Stimulated activated CD8-positive, alpha-beta memory T cell treated with anti-CD3 and anti-CD28 coated beads, Interleukin-7, amount 100 ng/mL, for 1 hour (primary cell): ENCODE results near the gene KCNK6.
"Not testable (repeated sequence)": the region's sequence is repeated elsewhere in the genome, so short reads cannot be mapped to it uniquely, and the experiment has no call there.

Experiments used
- DNase-seq, 2 donors: peaks; one replicate each; pipeline ENCODE4 v3.0.0-alpha.2; 2020; ENCODE audit warnings: low read depth in 2 of 2

Gene KCNK6

GRCh38 chr19:38324431-38324830 is 4.8 kb downstream of the KCNK6 start:
- no peak for DNase-seq

DNA sequence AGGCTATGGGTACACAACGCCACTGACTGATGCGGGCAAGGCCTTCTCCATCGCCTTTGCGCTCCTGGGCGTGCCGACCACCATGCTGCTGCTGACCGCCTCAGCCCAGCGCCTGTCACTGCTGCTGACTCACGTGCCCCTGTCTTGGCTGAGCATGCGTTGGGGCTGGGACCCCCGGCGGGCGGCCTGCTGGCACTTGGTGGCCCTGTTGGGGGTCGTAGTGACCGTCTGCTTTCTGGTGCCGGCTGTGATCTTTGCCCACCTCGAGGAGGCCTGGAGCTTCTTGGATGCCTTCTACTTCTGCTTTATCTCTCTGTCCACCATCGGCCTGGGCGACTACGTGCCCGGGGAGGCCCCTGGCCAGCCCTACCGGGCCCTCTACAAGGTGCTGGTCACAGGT is 6.9 kb downstream of the KCNK6 start:
- no peak for DNase-seq

GRCh38 chr19:38329651-38330050 is 10.0 kb downstream of the KCNK6 start:
- no peak for DNase-seq

DNA sequence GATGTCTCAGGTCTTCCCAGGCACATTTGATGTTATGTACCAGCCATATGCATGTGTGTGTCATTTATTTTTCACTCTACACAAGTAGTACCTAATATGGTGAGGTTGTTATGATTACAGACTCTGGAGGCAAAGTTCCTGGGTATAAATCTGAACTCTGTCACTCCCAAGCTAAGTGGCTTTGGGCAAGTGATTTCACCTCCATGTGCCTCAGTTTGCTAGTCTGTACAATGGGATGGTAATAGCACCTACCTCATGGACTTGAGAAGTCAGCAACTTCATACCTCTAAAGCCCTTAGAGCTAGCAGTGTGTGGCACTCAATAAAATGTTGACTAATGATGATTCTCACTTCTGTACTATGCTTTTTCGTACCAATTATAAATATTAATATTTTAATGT is 12.1 kb downstream of the KCNK6 start:
- no peak for DNase-seq

- DNase-seq: no peak
Measured at GRCh38 chr19:38333245-38333644, 13.6 kb downstream of the KCNK6 start.

- DNase-seq: peak; percentile 83 to 93
Measured at GRCh38 chr19:38335949-38336637, 16.4 kb downstream of the KCNK6 start.

GRCh38 chr19:38336638-38337359 is 17.2 kb downstream of the KCNK6 start:
- DNase-seq: peak; percentile 87 to 90

GRCh38 chr19:38337360-38337653 is 17.7 kb downstream of the KCNK6 start:
- no peak for DNase-seq

DNA sequence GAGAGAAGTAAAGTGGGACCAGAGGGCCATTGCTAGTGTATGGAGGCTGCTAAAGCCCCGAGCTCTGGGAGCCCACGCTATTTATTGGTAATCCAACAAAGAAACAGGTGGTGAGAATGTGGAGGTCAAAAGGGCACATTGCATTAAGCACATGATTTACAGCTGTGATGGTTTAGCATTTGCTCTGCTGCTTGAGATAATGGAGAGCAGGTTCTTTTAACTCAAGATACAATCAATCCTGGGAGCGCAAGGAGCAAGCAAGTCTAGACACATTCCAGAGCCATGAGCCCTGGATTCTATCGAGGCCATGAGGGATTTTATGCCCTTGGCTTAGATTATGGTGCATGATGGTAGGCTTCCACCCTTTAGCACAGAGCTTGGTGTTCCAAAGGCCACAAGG is 19.4 kb downstream of the KCNK6 start:
- not testable (repeated sequence) for DNase-seq

DNA sequence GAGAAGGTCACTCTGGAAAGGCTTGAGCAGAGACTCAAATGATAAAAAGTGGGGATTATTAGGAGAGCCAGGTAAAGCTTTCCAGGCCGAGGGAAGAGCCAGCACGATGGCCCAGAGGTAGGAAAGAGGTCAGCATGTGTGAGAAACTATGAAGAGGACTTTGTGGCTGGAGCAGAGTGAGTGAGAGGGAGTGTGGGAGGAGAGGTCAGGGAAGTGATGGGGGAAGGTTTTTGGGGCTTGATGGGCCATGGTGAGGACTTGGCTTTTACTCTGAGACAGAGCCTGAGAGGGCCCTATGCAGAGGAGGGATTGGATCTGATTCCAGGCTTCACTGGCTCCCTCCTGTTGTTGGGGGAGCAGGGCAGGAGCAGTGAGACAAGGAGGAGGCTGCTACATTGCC is 21.3 kb downstream of the KCNK6 start:
- DNase-seq: no peak

- no peak for DNase-seq
Measured at GRCh38 chr19:38346837-38347236, 27.2 kb downstream of the KCNK6 start.

- no peak for DNase-seq
Measured at GRCh38 chr19:38350883-38351282, 31.2 kb downstream of the KCNK6 start.

DNA sequence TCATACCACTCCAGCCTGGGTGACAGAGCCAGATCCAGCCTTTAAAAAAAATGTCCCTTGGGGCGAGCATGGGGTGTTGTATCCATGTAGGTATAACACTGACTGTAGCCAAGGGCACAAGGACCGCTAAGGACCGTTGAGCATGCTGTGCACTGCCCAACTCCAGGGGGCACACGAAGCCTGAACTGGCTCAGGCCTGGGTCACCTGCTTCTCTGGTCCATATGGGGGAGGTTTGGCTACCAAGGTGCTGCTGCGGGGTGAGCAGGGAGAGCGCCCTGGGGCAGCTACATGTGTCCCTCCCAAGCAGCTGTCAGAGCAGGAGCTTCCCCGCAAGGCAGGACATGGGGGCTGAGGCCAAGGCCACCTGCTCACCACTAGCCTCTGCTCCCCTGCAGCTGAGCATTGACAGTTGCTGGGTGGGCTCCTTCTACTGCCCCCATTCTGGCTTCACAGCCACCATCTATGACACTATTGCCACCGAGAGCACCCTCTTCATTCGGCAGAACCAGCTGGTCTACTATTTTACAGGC is 32.3 kb downstream of the KCNK6 start:
- DNase-seq: no peak

DNA sequence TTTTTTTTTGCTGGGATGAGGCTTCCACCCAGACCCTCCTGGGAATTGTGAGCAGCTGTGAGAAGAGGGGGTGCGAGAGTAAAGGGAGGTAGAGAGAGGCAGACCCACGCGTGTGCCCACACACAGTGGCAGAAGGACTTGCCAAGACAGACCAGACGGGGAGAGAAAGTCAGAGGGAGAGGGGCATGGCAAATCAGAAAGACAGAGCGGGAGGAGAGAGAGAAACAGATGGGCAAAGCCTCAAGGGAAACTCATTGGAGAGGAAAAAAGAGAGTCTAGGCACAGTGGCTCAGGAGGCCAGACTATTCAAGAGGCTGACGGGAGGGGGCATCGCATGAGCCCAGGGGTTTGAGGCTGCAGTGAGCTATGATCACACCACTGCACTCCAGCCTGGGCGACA is 33.0 kb downstream of the KCNK6 start:
- DNase-seq: no peak

DNA sequence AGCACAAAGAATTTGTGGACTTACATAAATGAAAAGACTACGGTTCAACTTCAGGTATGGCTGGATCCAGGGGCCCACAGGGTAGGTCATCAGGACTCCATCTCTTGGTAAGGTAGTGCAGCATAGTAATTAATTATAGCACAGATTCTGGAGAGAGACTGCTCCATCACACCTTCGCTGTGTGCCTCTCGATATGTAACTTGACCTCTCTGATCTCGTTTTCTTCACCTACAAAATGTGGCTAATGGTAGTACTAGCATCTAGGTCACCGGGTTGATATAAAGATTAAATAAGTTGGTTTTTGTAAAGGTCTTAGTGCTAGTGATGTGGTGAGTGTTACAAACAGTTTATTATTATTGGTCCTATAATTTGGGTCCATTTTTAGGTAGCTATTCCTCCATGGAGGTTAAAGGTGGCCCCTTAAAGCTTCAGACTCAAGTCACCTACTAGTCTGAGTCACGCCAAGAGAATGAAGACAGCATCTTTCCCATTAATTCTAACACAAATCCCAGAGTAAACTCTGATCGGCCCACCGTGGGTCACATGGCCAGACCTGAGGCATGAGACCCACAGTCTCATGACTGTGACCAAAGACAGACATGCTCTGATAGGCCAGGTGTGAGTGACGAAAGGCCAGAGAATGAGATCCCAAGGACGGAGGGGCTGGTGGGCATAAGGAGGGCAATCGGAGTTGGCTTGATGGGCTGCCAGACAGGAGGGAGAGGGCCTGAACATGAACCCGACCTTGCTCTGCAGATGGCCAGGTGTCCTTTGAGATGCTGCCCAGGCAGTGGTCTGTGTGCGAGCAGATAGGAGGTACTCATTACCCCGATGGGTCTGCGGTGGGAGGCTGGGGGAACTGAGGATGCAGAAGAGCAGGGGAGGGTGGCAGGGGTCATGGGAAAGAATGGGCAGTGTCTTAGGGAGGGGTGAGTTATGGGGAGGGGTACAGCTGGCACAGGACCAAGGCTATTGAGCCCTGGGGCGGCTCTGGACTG is 36.4 kb downstream of the KCNK6 start:
- DNase-seq: no peak

DNA sequence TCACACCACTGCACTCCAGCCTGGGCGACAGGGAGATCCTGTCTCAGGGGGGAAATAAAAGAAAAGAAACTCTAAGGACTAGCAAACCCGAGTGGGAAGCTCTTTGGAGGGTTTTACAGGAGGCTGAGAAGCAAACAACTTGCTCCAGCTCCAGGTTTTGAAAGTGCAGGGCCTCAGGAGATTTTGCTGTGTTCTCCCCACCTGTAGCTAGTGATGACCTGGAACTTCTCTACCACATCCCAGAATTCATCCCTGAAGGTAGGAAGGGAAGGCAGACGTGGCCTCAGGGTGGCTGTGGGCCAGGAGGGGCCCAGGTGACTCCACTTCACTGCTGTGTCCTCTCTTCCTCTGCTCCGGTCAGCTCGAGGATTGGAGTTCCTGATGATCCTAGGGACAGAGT is 38.4 kb downstream of the KCNK6 start:
- DNase-seq: no peak

- DNase-seq: no peak
Measured at GRCh38 chr19:38359242-38360021, 39.8 kb downstream of the KCNK6 start.

DNA sequence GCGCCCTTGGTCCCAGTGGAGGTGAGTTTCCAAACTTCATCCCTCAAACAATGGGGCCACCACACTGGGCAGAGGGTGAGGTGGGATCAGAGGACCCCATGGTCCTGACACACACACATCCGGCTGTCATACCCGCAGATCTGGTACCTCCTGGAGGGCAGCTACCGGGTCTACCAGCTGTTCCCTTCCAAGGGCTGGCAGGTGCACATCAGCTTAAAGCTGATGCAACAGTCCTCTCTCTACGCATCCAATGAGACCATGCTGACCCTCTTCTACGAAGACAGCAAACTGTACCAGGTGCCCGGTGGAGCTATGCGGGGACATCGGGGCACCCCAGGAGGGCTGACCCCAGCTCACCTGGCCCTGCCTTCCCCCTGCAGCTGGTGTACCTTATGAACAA is 40.7 kb downstream of the KCNK6 start:
- DNase-seq: no peak

- DNase-seq: no peak
Measured at GRCh38 chr19:38360839-38361631, 41.4 kb downstream of the KCNK6 start.

GRCh38 chr19:38361633-38362075 is 42.0 kb downstream of the KCNK6 start:
- peak in 1 of 2 donors; percentile 27 for DNase-seq
